Spleen (tissue), 11 donors: ENCODE results near the gene PPM1M. TPM values are rescaled to one million over a fixed set of nuclear protein-coding genes. Genes with fewer than 3 reads are reported as not detected.

ENCODE experiments used
- DNase-seq: peaks from one replicate; pipeline ENCODE4 v3.0.0-alpha.2; 2020
- H3K27ac ChIP-seq, 8 donors: fragments of 200-600 bp; sonication (generic) in 7 of 8; 1 replicate in 4 of 8; 2 replicates in 4 of 8; pipeline versions ENCODE4 v1.5.0 to v1.8.0; 2016 to 2021; ENCODE audit warnings: inconsistent platforms in 4 of 8, mild to moderate bottlenecking in 4 of 8, moderate library complexity in 1 of 8
- H3K27me3 ChIP-seq, 7 donors: fragments of 200-600 bp; sonication (generic) in 6 of 7; replicated peaks in 1 of 7; 1 replicate in 4 of 7; 2 replicates in 3 of 7; pipeline versions ENCODE4 v1.5.0 to v1.8.0; 2016 to 2021; ENCODE audit warnings: inconsistent platforms in 3 of 7, mild to moderate bottlenecking in 1 of 7
- H3K36me3 ChIP-seq, 6 donors: fragments of 200-600 bp; sonication (generic) in 5 of 6; 1 replicate in 4 of 6; 2 replicates in 2 of 6; pipeline versions ENCODE4 v1.5.0 to v1.8.0; 2016 to 2021; ENCODE audit warnings: inconsistent platforms in 2 of 6
- H3K4me1 ChIP-seq, 6 donors: fragments of 200-600 bp; sonication (generic) in 5 of 6; 1 replicate in 3 of 6; 2 replicates in 3 of 6; pipeline versions ENCODE4 v1.5.0 to v1.8.0; 2016 to 2021; ENCODE audit warnings: inconsistent platforms in 3 of 6
- H3K4me3 ChIP-seq, 8 donors: fragments of 200-600 bp; sonication (generic) in 7 of 8; 1 replicate in 4 of 8; 2 replicates in 4 of 8; pipeline versions ENCODE4 v1.5.0 to v1.8.0; 2016 to 2021; ENCODE audit warnings: inconsistent platforms in 4 of 8, mild to moderate bottlenecking in 4 of 8, moderate library complexity in 2 of 8
- H3K9me3 ChIP-seq, 8 donors: fragments of 200-600 bp; sonication (generic) in 7 of 8; 1 replicate in 4 of 8; 2 replicates in 4 of 8; pipeline versions ENCODE4 v1.5.0 to v1.8.0; 2016 to 2021; ENCODE audit warnings: inconsistent platforms in 4 of 8
- POLR2A ChIP-seq, 3 donors: fragments of 450-650 bp; IDR thresholded peaks; one replicate each; pipeline ENCODE4 v1.5.1; 2017; ENCODE audit warnings: antibody characterized with exemption in 3 of 3, mild to moderate bottlenecking in 1 of 3
- POLR2AphosphoS5 ChIP-seq, 3 donors: sonication (generic); formaldehyde crosslinking; IDR thresholded peaks; one replicate each; pipeline ENCODE4 v1.5.1; 2017; ENCODE audit warnings: antibody characterized with exemption in 3 of 3
- WGBS, 5 donors: extraction: QIAGEN DNeasy Blood & Tissue Kit in 3 of 5; methylation state at CpG; one replicate each; pipeline versions ENCODE4 v1.1.5 to v1.1.7; 2013 to 2018; 5-methylcytosine and 5-hydroxymethylcytosine counted together
- intact Hi-C: fragments of 100-400 bp; cut with DNase I; formaldehyde crosslinking; loops from one replicate; pipeline ENCODE4 v1.15.0; 2023; ENCODE audit warnings: low total_unique reads
- polyA plus RNA-seq, 3 donors: library from polyadenylated mRNA; stranded (reverse); fragments of 200-250 nt; gene quantifications; one replicate each; pipeline ENCODE4 v1.2.1, GENCODE V29; 2013
- total RNA-seq, 7 donors: library from RNA; depleted of rRNA in 3 of 7; stranded (reverse); fragments of >200 nt in 3 of 7; fragmentation: NEBNext Ultra II Directional in 4 of 7; extraction: Animal tissue kit (Norgen Biotek cat#: 25700) in 4 of 7; gene quantifications; one replicate each; pipeline versions ENCODE4 v1.1.0 to v1.2.1, GENCODE V29; 2016 to 2021
- TF ChIP-seq, protein P1 (sequence below), 11 experiments: fragments of 200-600 bp in 7 of 11; fragments of 450-650 bp in 4 of 11; sonication (generic) in 4 of 11; IDR thresholded peaks in 8 of 11; conservative IDR thresholded peaks in 3 of 11; 1 replicate in 7 of 11; 2 replicates in 4 of 11; pipeline versions ENCODE4 v1.4.0 to v1.8.0; 2016 to 2021; ENCODE audit warnings: antibody characterized with exemption in 11 of 11, inconsistent platforms in 4 of 11, mild to moderate bottlenecking in 1 of 11
- donor health status: healthy with polysubstance abuse.
- donor health status: DM: no; HTN: no; CAD: no; lungs with moderate emphysema.
- donor health status: DM: no; HTN: no; CAD: no.
- donor health status: Bipolar disorder and iron deficiency.
- donor health status: healthy.
- donor health status: DM: no; HTN: no; CAD: no.
- donor health status: DM: yes; HTN: yes; CAD: no.

PPM1M gene
- total and polyA plus RNA-seq, 10 donors, result 26.3 to 77.8 (median 49.7) TPM

DNA sequence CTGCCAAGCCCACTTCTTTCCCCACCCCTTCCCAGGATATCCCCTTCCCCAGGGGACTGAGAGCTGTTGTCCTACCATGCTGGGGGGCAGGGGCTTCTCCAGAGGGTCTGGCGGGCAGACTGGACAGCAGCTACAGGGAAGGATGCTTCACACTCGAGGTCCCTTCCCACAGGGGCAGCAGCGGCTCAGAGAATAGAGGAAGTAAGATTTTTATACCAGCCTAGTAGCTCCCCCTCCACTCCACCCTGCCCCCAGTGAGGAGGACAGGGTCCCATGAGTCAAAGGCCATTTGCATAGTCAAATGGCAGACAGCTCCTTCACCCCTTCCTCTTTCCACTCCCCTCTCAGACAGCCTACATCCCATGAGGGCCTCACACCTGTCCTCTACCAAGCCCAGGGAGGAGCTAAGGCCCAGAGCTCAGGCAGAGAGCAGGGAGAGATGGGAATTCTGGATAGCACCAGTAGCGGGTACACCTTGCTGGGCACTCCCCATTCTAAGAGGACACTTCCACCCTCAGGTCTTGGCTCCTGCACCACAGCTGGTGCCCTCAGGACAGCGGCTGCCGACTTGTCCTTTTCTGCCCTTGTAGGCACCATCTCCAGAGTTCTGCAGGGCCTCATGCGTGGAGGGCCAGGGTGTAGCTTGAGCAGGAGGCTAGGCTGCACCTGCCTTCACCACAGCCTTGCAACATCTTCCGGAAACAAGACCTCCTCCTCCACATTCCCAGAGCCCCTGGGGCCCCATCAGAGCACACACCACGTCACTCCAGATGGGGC lies 19.9 kb upstream of the PPM1M start, which contains the start of gene TLR9:
Gene TLR9 (minus strand): TSS at position 194 of the 777 bp plus-strand sequence. CDS start 116 bp downstream, at position 78.
- Histone ChIP-seq H3K4me1 (peaks cover 23 to 75% (median 61%) of the 10 kb centered on the region in 6 donors), H3K27me3 (no peaks in the 10 kb centered on the region), H3K27ac (peak within 1 kb of the TSS; percentile 53 to 90 (median 80)), H3K4me3 (peak within 1 kb of the TSS; percentile 5 to 65 (median 33)), H3K9me3 (no peaks in the 10 kb centered on the region), H3K36me3 (peaks cover 6 to 71% (median 30%) of the 10 kb centered on the region in 6 donors)
- DNase-seq, result peak; percentile 87
- TF ChIP-seq, protein P1, sequence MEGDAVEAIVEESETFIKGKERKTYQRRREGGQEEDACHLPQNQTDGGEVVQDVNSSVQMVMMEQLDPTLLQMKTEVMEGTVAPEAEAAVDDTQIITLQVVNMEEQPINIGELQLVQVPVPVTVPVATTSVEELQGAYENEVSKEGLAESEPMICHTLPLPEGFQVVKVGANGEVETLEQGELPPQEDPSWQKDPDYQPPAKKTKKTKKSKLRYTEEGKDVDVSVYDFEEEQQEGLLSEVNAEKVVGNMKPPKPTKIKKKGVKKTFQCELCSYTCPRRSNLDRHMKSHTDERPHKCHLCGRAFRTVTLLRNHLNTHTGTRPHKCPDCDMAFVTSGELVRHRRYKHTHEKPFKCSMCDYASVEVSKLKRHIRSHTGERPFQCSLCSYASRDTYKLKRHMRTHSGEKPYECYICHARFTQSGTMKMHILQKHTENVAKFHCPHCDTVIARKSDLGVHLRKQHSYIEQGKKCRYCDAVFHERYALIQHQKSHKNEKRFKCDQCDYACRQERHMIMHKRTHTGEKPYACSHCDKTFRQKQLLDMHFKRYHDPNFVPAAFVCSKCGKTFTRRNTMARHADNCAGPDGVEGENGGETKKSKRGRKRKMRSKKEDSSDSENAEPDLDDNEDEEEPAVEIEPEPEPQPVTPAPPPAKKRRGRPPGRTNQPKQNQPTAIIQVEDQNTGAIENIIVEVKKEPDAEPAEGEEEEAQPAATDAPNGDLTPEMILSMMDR (IDR thresholded peaks at IDR 0.05 in 8 of 11, conservative IDR thresholded peaks at IDR 0.05 in 3 of 11), result no peak
- TF ChIP-seq POLR2A (IDR thresholded peaks at IDR 0.05) (peak in 1 of 3 donors; percentile 63), POLR2AphosphoS5 (IDR thresholded peaks at IDR 0.05) (peak; percentile 63 to 85 (median 82))
- WGBS, 5 donors, result 17 to 54% (median 32%) methylated on average over 7 to 9 of the region's 9 CpGs
- intact Hi-C loops, result no loop called here

DNA sequence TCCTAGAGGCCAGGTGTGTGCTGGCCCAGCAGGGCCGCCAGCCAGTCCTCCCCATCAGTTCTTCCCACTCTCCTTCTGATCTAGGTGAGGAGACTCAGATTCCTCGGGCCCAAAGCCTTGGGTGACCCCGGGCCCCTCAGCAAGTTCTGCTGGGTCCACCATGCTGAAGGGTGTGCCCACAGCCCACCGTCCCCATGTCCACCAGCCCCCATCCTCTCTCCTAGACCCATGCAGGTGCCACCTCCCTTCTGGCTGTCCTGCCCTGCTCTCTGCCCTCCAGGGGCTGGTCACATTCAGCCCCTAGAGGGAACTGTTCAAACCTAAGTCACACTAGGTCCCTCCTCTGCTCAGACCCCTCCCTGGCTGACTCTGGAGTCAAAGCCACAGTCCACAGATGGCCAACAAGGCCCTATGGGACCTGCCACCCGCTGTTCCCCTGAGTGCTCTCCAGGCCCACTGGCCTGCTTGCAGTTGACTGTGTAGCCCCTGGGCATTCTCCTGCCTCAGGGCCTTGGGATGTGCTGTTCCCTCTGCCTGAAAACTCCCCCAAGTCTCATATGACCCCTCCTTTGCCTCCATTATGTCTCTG lies 19.2 kb upstream of the PPM1M start:
- Histone ChIP-seq H3K27ac (peak overlapping the region; percentile 48 to 90 (median 80)), H3K36me3 (peaks cover 6 to 72% (median 37%) of the 10 kb centered on the region in 6 donors), H3K27me3 (no peaks in the 10 kb centered on the region), H3K9me3 (no peaks in the 10 kb centered on the region), H3K4me3 (peak overlapping the region in 2 of 8 donors; percentile 38 to 65), H3K4me1 (peaks cover 16 to 75% (median 57%) of the 10 kb centered on the region in 6 donors)
- TF ChIP-seq POLR2AphosphoS5 (IDR thresholded peaks at IDR 0.05), result peak in 1 of 3 donors; percentile 20
- TF ChIP-seq, protein P1 (IDR thresholded peaks at IDR 0.05 in 8 of 11, conservative IDR thresholded peaks at IDR 0.05 in 3 of 11), result no peak
- DNase-seq, result no peak
- intact Hi-C loops, result no loop called here
- WGBS, 5 donors, result 53 to 68% (median 63%) methylated on average over 3 to 5 of the region's 5 CpGs

DNA sequence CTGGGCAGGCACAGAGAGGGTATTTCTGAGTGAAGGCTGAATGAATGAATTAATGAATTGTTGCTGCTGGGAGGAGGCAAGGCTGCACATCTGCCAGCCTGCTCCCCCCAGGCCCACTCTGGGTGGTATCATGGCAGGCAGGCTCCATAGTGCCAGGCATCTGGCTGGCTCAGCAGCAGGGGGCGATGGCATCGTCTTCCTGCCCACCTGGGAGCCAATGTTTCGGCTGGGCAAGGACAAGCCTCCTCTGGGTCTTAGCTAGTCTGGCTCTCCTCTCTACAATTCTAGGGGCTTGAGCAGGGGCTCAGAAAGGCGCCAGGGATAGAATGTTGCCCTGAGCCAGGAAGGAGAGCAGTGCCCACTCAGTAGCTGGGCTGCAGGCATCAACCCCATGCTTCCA lies 18.4 kb upstream of the PPM1M start:
- DNase-seq, result no peak
- TF ChIP-seq POLR2A (IDR thresholded peaks at IDR 0.05) (no peak), POLR2AphosphoS5 (IDR thresholded peaks at IDR 0.05) (peak in 1 of 3 donors; percentile 51)
- Histone ChIP-seq H3K9me3 (no peaks in the 10 kb centered on the region), H3K36me3 (peaks cover 6 to 72% (median 43%) of the 10 kb centered on the region in 6 donors), H3K27me3 (no peaks in the 10 kb centered on the region), H3K4me3 (no peak overlapping the region), H3K4me1 (peaks cover 9 to 75% (median 57%) of the 10 kb centered on the region in 6 donors), H3K27ac (peak overlapping the region; percentile 8 to 90 (median 78))
- intact Hi-C loops, result no loop called here
- 69 to 87% (median 86%) methylated on average over 4 of the region's 4 CpGs for WGBS, 5 donors

DNA sequence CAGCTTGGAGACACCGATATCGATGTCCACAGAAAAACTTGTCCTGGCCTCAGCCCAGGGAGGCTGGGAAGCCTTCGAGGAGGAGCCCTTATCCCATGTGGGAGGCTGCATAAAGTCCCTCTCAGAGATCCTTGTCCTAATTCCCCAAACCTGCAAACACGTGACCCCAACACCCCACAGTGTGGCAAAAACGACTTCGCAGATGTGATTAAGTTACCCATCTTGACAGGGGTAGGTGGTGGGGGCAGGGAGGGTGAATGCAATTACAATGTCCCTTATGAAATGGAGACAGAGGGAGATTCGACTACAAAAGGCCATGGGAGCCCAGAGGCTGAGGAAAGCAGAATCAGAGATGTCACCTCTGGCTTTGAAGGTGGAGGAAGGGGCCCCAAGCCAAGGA lies 17.8 kb upstream of the PPM1M start:
- Histone ChIP-seq H3K27me3 (no peaks in the 10 kb centered on the region), H3K36me3 (peaks cover 6 to 72% (median 46%) of the 10 kb centered on the region in 6 donors), H3K27ac (peak overlapping the region in 4 of 8 donors; percentile 82 to 90 (median 85)), H3K4me1 (peaks cover 2 to 75% (median 57%) of the 10 kb centered on the region in 6 donors), H3K9me3 (no peaks in the 10 kb centered on the region), H3K4me3 (no peak overlapping the region)
- DNase-seq, result no peak
- TF ChIP-seq POLR2A (IDR thresholded peaks at IDR 0.05) (no peak), POLR2AphosphoS5 (IDR thresholded peaks at IDR 0.05) (no peak)
- TF ChIP-seq, protein P1 (IDR thresholded peaks at IDR 0.05 in 8 of 11, conservative IDR thresholded peaks at IDR 0.05 in 3 of 11), result no peak
- 84 to 92% (median 86%) methylated on average over 5 to 7 of the region's 7 CpGs for WGBS, 5 donors
- intact Hi-C loops, result no loop called here
